GM18498 (cell line): Measurements from ENCODE around the gene DSTN.

Experiments
- ATAC-seq: cut with Tn5 transposase; IDR thresholded peaks from one replicate; pipeline ENCODE4 v1.9.1; 2021; ENCODE audit warnings: mild to moderate bottlenecking, moderate library complexity; ENCODE audit not compliant: unreplicated experiment

Gene DSTN

DNA sequence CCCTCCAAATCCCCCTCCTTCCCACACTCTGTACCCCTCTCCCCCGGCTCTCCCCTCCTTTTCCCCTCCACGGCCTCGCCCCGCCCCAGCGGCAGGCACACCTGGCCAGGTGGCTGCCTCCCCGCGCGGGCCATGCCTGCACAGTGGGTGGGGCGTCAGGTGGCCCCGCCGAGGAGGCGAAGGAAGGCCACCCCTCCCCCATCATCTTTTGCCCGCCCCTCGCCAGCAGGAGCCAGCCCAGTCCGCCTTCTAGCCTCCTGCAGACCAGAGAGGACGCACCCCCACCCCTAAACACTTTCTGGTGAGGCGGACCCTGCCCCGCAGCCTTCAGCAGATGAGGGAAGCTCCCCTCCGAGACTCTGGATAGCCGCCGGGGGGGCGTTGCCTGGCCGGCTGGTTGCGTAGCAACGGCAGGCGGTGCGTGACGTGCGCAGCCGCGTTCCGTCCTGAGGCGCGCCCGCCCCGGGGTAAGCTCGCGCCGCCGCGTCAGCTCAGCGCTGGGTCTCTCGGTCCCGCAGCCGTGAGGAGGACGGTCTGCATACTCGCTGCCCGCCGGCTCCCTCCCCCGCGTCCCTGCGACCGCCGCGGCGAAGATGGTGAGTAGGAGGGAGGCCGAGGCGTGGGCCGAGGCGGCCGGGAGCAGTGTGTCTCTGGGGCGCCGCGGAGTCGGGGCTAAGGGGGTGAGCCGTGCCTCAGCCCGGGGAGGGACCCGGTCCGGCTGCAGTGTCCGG lies at the start of gene DSTN:
Gene DSTN, plus strand, starts transcription at position 460 of the 731 bp plus-strand sequence. Its CDS starts 134 bp downstream, at position 594.
- ATAC-seq = peak; percentile 94

DNA sequence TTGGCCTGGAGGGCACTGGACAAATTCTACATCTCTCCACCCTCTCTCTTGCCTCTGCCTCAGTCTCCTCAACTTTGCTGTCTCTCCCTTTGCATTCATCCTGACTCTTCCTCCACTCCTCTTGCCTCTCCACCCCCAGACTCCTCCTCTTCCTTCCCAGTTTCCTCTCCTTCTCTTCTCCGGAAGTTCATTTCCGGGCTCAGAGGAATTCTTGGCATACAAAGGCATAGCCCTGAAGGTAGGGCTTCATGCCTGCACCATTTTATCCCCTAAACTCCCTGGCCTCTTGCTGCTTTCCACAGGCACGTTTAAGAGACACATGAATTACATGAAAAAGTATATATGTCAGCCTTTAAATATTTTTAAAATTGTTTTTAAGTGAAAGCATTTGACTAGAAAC lies 49.3 kb upstream of the DSTN start:
- ATAC-seq = no peak

DNA sequence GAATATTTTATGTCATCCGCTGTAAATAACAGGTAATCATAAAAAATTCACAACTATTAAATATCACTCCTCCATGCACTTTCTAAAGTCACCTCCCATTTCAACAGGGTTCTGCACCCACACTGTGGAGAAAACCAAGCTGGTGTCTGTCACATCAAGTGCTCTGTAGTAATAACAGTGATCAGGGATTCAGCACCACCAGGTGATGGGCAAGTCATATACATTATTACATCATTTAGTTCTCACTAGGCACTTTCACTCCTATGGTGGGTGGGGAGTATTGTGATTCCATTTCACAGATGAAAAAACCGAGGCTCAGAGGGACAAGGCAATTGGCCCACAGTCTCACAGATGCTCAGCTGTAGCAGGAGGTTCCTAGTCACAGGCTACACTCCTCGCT lies 47.3 kb upstream of the DSTN start:
- ATAC-seq = no peak

DNA sequence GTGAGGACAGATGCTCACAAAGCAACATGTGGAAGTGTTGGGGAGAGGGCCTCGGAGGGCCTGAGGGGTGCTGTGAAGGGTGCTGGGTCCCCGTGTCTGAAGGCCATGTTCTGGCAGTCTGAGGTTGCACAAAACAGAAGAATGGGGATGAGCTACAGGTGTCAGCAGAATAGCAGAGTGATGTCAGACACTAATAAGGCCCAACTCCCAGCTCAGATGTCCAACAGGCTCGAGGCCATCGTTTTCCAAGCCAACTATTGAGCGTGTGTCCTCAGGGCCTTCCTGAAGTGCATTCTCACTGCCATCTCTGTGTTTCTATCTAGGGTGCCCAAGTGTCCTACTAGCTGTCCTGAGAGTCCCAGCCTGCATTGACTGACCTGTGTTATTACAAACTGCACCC lies 46.5 kb upstream of the DSTN start:
- no peak for ATAC-seq

DNA sequence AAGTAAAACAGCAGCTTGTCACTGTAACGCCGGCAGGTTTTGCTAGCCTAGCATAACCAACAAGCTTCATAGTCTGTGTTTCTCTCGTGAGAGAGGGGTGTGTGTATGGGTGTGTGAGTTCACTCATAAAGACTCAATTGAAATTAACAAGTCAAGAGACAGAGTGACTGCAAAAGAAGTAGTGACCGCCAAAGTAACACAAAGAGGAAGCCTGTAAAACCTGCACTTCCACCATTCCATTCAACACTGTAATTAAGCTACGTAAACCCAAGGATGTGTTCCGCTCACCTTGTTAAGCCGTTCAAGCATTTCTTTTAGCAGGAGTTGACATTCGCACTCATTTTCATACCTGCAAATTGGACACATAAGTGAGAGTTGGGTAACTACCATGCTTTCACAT lies 45.3 kb upstream of the DSTN start:
- ATAC-seq = no peak

DNA sequence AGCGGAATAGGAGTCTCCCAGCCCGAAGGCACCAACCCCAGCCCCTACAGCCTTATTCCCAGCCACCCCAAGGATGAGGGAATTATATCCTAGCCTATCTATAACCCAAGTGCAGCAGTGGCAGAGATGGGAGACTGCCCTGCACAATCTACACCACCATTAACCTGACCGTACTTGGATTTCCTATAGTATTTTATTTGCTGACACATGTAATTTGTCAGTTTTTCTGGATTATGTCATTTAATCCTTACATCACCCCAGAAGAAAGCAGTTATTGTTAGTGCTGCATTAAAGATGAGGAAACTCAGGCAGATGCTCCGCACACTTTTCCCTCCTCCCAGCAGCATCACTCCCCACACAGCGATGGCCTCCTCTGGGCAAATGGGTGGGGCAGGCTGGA lies 44.7 kb upstream of the DSTN start:
- no peak for ATAC-seq

DNA sequence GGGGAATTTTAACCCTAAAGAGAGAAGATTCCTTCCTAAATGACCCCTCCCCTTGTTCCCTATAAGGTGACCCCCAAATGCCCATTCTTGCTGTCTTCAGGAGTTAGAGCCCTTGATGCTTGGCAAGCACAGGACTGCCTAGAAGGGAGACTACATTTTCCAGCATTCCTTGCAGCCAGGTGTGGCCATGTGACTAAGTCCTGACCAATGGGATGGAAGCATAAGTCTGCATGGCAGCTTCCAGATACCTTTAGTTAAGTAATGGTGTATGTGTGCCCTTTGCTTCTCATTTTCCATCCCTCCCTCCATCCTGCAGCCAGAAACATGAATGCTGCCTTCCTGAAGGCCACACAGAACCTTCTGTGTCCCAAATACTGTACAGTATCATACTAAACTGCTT lies 44.2 kb upstream of the DSTN start:
- ATAC-seq = no peak

DNA sequence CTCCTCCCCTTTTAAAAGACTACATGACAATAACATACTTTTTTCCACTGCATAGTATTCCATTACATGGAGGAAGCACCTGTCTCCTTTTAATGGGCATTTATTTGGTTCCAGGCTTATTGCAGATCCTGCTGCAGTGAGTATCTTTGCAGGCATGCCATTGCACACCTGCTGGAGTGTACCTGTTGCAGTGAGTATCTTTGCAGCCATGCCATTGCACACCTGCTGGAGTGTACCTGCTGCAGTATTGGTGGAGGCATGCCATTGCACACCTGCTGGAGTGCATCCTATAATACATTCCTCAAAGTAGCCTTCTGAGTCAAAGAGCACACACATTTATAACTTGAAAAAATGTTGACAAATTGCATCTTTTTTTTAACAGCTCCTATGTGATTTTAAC lies 40.3 kb upstream of the DSTN start:
- ATAC-seq = no peak

DNA sequence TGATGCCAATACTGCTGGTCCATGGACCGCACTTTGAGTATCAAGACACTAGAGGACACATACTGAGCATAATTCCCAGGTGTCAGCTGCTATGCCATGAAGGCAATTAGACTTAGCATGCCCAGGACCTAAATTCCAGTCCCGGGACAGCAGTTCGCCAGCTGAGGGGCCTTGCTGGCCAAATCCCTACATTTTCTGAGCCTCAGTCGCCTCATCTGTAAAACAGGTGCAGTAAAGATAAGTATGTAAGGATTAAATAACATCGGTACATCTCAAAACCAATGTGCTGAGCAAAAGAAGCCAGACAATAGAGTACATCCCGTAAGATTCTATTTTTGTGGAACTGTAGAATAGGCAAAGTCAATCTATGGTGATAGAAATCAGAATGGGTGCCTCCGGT lies 39.7 kb upstream of the DSTN start:
- no peak for ATAC-seq

DNA sequence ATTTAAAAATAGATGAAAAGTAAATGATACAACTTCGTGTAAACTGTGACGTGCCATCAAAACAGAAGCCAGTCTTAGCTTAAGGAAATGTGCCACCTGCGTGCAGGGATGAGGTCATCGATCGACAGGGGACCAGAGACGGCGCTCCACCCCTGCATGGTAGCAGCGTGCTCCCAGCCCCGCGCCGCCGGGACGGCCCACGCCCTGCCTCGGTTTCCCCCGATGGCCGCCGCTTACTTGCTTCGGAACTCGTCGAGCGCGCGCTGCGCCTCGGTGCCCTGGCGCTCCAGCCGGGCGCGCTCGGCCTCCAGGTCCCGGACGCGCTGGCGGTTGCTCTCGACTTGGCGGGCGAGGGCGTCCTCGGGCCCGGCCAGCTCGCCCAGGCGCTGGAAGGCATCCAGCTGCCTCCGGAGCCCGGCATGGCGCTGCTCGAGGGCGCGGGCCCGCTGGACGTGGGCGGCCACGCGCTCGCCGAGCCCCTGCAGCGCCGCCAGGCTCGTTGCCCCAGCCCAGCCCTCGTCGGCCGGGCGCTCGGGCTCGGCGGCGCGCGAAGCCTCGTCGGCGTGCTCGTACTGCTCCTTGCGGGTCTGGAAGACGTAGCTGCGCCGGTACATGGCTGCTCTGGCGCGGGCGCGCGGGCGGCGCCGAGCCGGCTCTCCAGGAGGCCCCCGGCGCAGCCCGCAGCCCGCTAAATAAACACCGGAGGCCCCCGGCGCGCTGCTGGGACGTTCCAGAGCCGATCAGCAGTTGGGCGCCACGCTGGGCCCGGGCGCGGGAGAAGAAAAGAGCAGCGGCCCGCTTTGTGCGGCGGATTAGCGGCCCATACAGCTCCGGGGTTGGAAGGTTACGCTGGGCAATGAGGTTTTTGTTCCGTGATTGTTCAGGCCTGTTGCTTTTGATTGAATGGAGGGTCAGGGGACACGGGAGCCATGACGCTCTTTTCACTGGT lies 38.9 kb upstream of the DSTN start, which contains the start of gene BFSP1:
Gene BFSP1, minus strand, starts transcription at position 664 of the 949 bp plus-strand sequence. Its CDS starts 50 bp downstream, at position 614.
- ATAC-seq = peak; percentile 48

DNA sequence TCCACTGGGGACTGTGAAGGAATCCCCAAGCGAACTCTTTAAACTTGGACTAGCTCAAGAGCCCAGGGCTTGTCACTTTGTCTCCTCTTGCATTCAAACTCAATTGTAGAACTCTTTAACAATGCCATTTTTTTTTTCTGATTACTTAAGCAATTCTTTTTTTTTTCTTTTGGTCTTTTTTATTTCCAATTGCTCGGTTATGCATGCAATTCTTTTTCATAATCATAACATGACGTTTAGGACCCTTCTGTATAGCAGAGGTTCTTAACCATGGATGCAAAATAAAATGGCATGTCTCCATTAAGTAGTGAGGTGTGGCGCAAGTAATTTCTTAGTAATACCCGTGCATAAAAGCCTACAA lies 38.2 kb upstream of the DSTN start:
- ATAC-seq = peak; percentile 14

DNA sequence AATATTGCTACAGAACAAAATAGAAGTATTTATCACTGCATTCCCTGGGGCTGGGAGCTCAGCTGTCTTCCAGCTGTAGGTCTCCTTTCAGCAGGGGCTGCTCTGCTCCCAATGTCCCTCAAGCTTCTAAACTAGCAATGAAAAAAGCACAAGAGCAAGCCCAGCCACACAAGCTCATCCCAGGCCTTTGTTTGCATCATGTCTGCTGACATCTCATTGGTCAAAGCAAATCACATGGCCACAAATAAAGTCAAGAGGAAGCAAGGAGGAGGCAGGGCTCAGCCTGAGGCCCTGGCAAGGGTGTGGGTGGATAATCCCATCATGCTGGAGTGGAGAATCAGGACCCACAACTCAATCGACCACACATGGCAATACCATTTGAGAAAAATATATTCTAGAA lies 36.5 kb upstream of the DSTN start:
- ATAC-seq = no peak

DNA sequence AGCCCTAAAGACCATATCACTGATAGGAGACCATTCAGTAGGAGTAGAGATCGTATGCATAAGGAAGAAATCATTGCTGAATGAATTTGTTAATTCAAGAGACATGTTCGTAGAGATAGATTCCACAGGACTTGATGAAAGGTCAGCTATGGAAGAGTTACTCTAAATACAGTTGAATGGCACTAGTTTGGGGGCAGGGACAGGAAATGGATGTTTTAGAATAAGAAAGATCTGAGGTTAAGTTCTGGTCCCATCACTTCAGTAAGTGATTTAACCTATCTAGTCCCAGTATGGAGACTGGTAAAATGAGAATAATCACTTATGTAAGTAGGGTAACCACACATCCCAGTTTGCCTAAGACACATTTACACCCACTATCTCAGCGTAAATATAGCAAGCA lies 35.8 kb upstream of the DSTN start:
- no peak for ATAC-seq

DNA sequence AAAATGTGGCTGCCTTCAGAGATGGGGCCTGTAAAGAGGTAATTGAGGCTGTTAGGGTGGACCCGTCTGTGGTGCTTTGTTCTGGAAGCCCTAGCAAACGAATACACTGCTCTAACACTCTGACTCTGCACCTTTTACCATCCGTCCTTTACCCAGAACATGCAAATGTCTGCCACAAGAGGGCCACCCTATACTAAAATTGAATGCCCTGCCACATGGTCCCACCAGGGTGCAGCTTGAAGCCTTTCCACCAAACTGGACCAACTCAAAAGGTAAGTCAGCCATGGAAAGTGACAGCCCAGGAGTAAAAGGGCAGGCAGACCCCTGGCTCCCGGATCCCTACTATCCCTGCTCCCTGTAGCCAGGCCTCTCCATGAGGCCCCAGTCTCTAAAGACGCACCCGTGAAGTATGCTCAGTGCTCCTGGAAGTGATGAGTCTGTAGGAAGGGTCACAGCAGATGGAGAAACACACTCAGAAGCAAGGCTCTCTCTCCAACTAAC lies 32.9 kb upstream of the DSTN start:
- peak; percentile 91 for ATAC-seq

DNA sequence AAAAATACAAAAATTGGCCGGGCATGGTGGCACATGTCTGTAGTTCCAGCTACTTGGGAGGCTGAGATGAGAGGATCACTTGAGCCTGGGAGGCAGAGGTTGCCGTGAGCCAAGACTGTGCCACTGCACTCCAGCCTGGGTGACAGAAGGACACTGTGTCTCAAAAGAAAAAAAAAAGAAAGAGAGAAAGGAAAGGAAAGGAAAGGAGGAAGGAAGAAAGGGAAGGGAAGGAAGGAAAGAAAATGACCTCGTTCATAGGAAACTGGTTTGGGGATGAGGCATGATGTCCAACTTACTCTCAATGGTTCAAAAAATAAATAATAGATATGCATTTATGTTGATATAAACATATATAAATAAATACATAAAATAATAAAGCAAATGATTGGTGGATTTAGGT lies 31.9 kb upstream of the DSTN start:
- no peak for ATAC-seq

DNA sequence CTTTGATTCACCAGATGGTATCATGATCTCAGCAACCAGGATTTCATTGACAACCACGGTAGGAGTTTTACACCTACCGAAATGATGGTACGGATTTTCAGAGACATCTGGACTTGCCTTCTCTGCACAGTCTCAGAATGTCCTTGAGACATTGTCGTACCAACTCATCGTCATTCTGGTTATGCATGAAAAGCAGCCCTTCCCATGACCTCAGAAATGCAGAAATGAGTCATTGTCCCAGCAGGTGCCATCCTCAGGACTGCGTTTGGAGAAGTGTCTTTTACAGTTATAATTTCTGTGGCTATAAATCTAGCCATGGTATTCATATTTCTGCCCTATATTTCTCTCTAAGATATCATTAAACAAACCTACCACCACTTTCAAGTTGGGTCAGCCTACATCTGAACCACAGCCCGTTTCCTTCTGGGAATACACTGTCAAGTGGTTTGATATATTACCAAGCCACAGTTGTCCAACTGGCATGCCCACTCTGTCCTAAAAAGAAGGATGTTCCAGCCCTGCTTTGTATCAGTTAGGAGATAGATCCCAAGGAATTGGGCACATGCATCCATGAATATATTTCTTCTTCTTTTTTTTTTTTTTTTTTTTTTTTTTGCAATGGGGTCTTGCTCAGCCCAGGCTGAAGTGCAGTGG lies 31.2 kb upstream of the DSTN start:
- ATAC-seq = no peak

DNA sequence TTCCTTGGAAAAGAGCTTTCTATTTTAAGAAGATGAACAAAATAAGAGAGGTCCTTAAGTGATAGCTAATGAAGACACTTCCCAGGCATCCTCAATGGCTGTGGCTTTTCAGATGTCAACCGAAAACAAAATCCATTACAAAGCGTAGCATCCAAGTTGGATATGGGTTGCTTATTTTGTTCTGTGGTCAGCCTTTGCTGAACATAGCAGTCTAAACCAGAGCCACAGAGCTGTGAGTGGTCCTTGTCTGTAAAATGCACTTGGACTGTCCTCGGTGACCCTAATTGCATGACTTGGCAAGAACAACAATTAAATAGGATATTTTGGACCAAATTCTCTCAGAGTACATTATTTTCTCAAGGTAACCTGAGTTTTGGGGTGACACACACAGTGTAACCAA lies 28.3 kb upstream of the DSTN start:
- no peak for ATAC-seq

DNA sequence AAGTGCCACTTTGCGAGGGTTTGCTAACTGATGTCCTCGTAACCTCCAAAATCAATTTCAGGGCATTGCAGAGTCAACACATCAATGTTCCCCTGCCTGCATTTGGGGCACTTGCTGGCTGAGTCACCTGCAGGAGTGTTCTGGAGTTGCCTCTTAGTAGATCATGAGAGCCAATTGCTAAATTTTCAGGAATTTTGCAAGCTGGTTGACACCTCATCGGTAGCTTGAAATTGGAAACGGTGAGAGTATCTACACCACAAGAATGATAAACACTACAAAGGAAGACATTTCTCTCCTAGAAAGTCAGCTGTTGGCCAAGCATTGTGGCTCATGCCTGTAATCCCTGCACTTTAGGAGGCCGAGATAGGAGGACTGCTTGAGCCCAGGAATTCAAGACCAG lies 27.9 kb upstream of the DSTN start:
- no peak for ATAC-seq

DNA sequence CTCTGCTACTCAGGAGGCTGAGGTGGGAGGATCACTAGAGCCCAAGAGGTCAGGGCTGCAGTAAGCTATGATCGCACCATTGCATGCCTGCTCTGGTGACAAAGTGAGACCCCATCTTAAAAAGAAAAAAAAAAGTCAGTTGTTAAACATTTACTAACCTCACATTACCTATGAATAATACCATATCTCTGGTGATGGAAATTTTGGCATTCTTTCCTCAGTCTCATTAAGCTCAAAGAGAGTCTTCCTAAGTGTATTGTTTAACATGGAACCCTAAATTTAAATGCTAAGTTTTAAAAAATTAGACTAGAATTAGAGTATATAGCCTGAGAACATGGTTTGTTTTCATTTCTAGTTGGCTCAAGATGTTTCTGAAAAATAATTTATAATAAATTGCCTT lies 27.4 kb upstream of the DSTN start:
- ATAC-seq = no peak

DNA sequence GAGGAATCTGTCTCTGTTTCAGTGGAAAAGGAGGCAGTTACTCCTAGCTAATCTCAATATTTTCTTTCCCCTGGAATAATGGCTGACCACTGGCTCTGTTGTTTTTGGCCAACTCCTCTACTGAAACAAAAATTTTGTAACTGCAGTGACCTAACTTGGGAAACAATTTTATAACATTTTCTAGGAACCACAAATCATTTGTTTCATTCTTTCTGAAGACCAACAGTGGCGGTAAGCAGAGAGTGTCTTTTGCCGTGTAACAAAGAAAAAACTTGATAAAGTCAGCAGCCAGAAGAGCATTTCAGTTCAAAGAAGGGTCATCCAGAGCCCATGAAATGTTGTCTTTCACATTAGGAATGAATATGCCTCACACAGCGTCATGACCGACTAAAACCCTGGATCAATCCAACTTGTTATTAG lies 26.9 kb upstream of the DSTN start:
- no peak for ATAC-seq

DNA sequence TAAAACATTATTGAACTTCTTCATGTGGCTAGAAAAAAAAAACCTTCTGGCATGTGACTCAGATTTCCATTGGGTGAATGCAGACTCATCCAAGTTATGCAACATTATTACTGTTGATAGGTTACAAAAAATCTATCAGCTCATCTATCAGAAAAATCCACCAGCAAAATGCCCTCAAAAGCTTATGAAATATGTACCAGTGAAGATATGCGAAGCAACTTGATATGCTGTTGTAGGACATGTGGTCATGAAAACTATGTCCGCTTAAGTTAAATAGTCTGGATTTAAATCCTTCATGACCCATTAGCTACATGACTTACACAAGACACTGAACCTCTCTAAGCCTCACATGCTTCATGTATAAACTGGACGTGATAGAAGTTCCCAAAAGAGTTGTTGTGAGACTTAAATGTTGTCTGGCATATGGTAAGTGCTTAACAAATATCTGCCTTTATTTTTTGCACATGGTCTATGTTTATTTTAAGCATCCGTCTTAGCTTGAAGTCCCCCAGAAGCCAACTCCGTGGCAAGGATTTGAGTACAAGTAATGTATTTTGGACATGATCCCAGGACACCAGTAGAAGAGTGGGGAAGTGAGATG lies 26.2 kb upstream of the DSTN start:
- no peak for ATAC-seq
